ENCODE measurements around the gene CDADC1. TPM values are rescaled to one million over a fixed set of nuclear protein-coding genes. Genes with fewer than 3 reads are reported as not detected.

Gene CDADC1
- total and polyA plus RNA-seq, 2 experiments from 2014 or later = 1.3 to 9.3 TPM

- no peak for TF ChIP-seq POLR2AphosphoS5 (IDR thresholded peaks at IDR 0.05; ENCODE audit: low read depth)
- no peak for TF ChIP-seq JUNB (IDR thresholded peaks at IDR 0.05; ENCODE audit: unreplicated experiment)
- TF ChIP-seq ZNF462 (CRISPR knock-in tag; IDR thresholded peaks at IDR 0.05) = no peak
- no peak for TF ChIP-seq EZH2 (IDR thresholded peaks at IDR 0.05; ENCODE audit: low read depth, unreplicated experiment)
- TF ChIP-seq, protein P1, sequence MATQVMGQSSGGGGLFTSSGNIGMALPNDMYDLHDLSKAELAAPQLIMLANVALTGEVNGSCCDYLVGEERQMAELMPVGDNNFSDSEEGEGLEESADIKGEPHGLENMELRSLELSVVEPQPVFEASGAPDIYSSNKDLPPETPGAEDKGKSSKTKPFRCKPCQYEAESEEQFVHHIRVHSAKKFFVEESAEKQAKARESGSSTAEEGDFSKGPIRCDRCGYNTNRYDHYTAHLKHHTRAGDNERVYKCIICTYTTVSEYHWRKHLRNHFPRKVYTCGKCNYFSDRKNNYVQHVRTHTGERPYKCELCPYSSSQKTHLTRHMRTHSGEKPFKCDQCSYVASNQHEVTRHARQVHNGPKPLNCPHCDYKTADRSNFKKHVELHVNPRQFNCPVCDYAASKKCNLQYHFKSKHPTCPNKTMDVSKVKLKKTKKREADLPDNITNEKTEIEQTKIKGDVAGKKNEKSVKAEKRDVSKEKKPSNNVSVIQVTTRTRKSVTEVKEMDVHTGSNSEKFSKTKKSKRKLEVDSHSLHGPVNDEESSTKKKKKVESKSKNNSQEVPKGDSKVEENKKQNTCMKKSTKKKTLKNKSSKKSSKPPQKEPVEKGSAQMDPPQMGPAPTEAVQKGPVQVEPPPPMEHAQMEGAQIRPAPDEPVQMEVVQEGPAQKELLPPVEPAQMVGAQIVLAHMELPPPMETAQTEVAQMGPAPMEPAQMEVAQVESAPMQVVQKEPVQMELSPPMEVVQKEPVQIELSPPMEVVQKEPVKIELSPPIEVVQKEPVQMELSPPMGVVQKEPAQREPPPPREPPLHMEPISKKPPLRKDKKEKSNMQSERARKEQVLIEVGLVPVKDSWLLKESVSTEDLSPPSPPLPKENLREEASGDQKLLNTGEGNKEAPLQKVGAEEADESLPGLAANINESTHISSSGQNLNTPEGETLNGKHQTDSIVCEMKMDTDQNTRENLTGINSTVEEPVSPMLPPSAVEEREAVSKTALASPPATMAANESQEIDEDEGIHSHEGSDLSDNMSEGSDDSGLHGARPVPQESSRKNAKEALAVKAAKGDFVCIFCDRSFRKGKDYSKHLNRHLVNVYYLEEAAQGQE (IDR thresholded peaks at IDR 0.05; ENCODE audit: unreplicated experiment) = no peak
- no peak for TF ChIP-seq EZH2phosphoT487 (IDR thresholded peaks at IDR 0.05; ENCODE audit: unreplicated experiment)
- no peak for TF ChIP-seq CREB1 (CRISPR knock-in tag; IDR thresholded peaks at IDR 0.05; ENCODE audit: low read depth)
- TF ChIP-seq NANOG (IDR thresholded peaks at IDR 0.05; ENCODE audit: borderline replicate concordance) = no peak
- no peak for TF ChIP-seq STAT1 (IDR thresholded peaks at IDR 0.05; ENCODE audit: unreplicated experiment)
- TF ChIP-seq ETS1 (IDR thresholded peaks at IDR 0.05) = no peak
- no peak for TF ChIP-seq ZNF331 (CRISPR knock-in tag; IDR thresholded peaks at IDR 0.05; ENCODE audit: low read depth)
- TF ChIP-seq ZNF114 (CRISPR knock-in tag; IDR thresholded peaks at IDR 0.05) = no peak
- no peak for TF ChIP-seq CTCF (conservative IDR thresholded peaks at IDR 0.05; ENCODE audit: low read depth in 2 of 2)
- no peak overlapping the region for H3K27ac Mint-ChIP-seq
These were observed 93.8 kb downstream of the CDADC1 start for GRCh38 chr13:49341517-49341916.

More at GRCh38 chr13:49341517-49341916, 93.8 kb downstream of the CDADC1 start:
- Histone ChIP-seq H3K4me2 (no peak overlapping the region), H3K79me2 (replicated peaks; ENCODE audit: insufficient read depth) (no peaks in the 10 kb centered on the region), H3K27ac (ENCODE audit: low read depth) (no peak overlapping the region), H4K20me1 (replicated peaks; ENCODE audit: insufficient read depth) (no peaks in the 10 kb centered on the region), H3K9me2 (ENCODE audit: insufficient read depth) (no peaks in the 10 kb centered on the region), H3K4me1 (ENCODE audit: insufficient read depth) (no peaks in the 10 kb centered on the region), H3K27me3 (ENCODE audit: insufficient read depth) (no peaks in the 10 kb centered on the region), H2AFZ (no peak overlapping the region), H3F3A (replicated peaks; ENCODE audit: low read depth) (no peaks in the 10 kb centered on the region), H3K36me3 (ENCODE audit: insufficient read depth) (no peaks in the 10 kb centered on the region), H3K4me3 (no peak overlapping the region)
- Mint-ChIP-seq H3K4me3 (no peak overlapping the region), H3K27me3 (ENCODE audit: insufficient read depth, low read depth, poor library complexity) (no peaks in the 10 kb centered on the region), H3K4me1 (no peaks in the 10 kb centered on the region), H3K36me3 (ENCODE audit: low read depth) (no peaks in the 10 kb centered on the region), H3K9me3 (no peaks in the 10 kb centered on the region)
- DNase-seq (ENCODE audit: low spot score) = no peak
- ATAC-seq = no peak
